Thyroid gland (tissue), 4 donors: Measurements from ENCODE around the gene TADA1.

Experiments
- CTCF ChIP-seq, 6 experiments: fragments of 200-600 bp in 3 of 6; fragments of 450-650 bp in 3 of 6; sonication (generic) in 3 of 6; IDR thresholded peaks; one replicate each; pipeline ENCODE4 v1.5.1; 2016 to 2019; ENCODE audit warnings: antibody characterized with exemption in 6 of 6, mild to moderate bottlenecking in 2 of 6, inconsistent platforms in 1 of 6, moderate library complexity in 1 of 6
- POLR2A ChIP-seq, 2 donors: fragments of 450-650 bp; IDR thresholded peaks; one replicate each; pipeline ENCODE4 v1.6.1; 2017; ENCODE audit warnings: antibody characterized with exemption in 2 of 2, mild to moderate bottlenecking in 2 of 2, moderate library complexity in 1 of 2

GRCh38 chr1:166911624-166912023 lies 35.6 kb upstream of the TADA1 start:
- TF ChIP-seq CTCF (IDR thresholded peaks at IDR 0.05) (no peak), POLR2A (IDR thresholded peaks at IDR 0.05) (no peak)
